GM23248 (cell line): ENCODE measurements around the gene ING3.

Source experiments
- EZH2 ChIP-seq: fragments of 200-600 bp; sonication (generic); IDR thresholded peaks from 2 replicates; pipeline ENCODE4 v1.6.1; 2018; ENCODE audit warnings: antibody characterized with exemption, mild to moderate bottlenecking; ENCODE audit not compliant: insufficient read depth, poor library complexity, severe bottlenecking
- EZH2phosphoT487 ChIP-seq: fragments of 200-600 bp; sonication (generic); IDR thresholded peaks from 2 replicates; pipeline ENCODE4 v1.6.1; 2018; ENCODE audit warnings: antibody characterized with exemption, moderate library complexity, mild to moderate bottlenecking, low read depth; ENCODE audit not compliant: insufficient read depth

GRCh38 chr7:120941856-120942255 is 8.7 kb upstream of the ING3 start:
- TF ChIP-seq EZH2phosphoT487 = no peak
- no peak for TF ChIP-seq EZH2
